OCI-LY3 (cell line): ENCODE measurements around the gene BAIAP2.

ENCODE experiments used
- CTCF ChIP-seq: fragments of 200-600, 300-600 bp; sonication (generic); IDR thresholded peaks from 2 replicates; pipeline ENCODE4 v1.5.1; 2014; ENCODE audit warnings: antibody characterized with exemption, low read length, low read depth
- EZH2phosphoT487 ChIP-seq: fragments of 200-600 bp; shearing (Covaris generic); IDR thresholded peaks from 2 replicates; pipeline ENCODE4 v1.6.1; 2018; ENCODE audit warnings: antibody characterized with exemption, mixed run types, low read depth

- no peak for TF ChIP-seq CTCF
- no peak for TF ChIP-seq EZH2phosphoT487
Measured at GRCh38 chr17:81050645-81051625, 16.0 kb downstream of the BAIAP2 start.
